ENCODE results near the gene MYOZ1. TPM values are rescaled to one million over a fixed set of nuclear protein-coding genes. Genes with fewer than 3 reads are reported as not detected.

The MYOZ1 gene
- total RNA-seq, 3 donors from 2014 or later = 0.80 to 1.2 (median 0.98) TPM

DNA sequence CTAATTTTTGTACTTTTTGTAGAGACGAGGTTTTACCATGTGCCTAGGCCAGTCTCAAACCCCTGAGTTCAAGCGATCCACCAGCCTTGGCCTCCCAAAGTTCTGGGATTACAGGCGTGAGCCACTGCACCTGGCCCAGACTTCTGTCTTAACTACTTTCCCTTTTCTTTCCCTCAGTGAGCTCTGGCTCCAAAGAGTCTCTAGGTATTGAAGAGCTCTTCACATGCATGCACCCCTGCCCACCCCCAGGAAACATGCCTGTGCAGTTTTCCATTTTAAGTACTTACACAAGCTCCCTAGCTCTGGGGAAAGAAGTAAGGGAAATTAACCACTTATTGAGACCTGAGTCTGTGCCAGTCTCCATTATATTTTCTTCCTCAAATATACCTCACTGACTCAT, 2.0 kb downstream of the MYOZ1 start:
- H3K4me3 ChIP-seq = no peak overlapping the region
- no peak for DNase-seq (ENCODE audit: low spot score in 2 of 2)
- no peaks in the 10 kb centered on the region for H3K27me3 ChIP-seq
- no peak for TF ChIP-seq POLR2A (IDR thresholded peaks at IDR 0.05)
- TF ChIP-seq, protein P1, sequence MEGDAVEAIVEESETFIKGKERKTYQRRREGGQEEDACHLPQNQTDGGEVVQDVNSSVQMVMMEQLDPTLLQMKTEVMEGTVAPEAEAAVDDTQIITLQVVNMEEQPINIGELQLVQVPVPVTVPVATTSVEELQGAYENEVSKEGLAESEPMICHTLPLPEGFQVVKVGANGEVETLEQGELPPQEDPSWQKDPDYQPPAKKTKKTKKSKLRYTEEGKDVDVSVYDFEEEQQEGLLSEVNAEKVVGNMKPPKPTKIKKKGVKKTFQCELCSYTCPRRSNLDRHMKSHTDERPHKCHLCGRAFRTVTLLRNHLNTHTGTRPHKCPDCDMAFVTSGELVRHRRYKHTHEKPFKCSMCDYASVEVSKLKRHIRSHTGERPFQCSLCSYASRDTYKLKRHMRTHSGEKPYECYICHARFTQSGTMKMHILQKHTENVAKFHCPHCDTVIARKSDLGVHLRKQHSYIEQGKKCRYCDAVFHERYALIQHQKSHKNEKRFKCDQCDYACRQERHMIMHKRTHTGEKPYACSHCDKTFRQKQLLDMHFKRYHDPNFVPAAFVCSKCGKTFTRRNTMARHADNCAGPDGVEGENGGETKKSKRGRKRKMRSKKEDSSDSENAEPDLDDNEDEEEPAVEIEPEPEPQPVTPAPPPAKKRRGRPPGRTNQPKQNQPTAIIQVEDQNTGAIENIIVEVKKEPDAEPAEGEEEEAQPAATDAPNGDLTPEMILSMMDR (IDR thresholded peaks at IDR 0.05) = no peak
- no peak for TF ChIP-seq POLR2AphosphoS5 (IDR thresholded peaks at IDR 0.05)
- H3K36me3 ChIP-seq = no peaks in the 10 kb centered on the region
- H3K27ac ChIP-seq = no peak overlapping the region
- no peaks in the 10 kb centered on the region for H3K9me3 ChIP-seq
- H3K4me1 ChIP-seq = no peaks in the 10 kb centered on the region
- intact Hi-C loops (cut with DNase I; ENCODE audit: low total_unique reads) = no loop called here

DNA sequence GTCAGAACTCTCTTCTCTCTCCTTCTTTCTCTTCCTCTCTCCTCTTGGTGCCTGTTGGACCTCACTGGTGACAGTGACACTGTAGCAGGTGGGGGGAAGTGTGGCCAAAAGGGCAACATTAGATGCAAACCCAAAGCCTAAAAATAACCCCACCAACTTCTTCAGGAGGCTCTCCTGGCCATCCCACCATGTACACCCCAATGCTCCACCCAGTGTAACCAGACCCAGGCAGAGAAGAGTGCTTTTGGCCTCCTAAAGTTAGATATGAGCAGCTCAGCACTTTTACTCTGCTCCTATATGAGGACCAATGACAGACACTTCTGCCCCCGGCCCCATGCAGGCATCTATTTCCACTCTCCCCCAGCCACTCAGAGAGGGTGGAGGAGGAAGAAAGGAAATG, 5.5 kb downstream of the MYOZ1 start:
- H3K4me3 ChIP-seq = no peak overlapping the region
- intact Hi-C loops (cut with DNase I; ENCODE audit: low total_unique reads) = no loop called here
- TF ChIP-seq POLR2AphosphoS5 (IDR thresholded peaks at IDR 0.05) (no peak), POLR2A (IDR thresholded peaks at IDR 0.05) (no peak)
- TF ChIP-seq, protein P1 (IDR thresholded peaks at IDR 0.05) = no peak
- H3K27ac ChIP-seq = no peak overlapping the region
- DNase-seq (ENCODE audit: low spot score in 2 of 2) = no peak
- H3K4me1 ChIP-seq = no peaks in the 10 kb centered on the region
- no peaks in the 10 kb centered on the region for H3K36me3 ChIP-seq
- no peaks in the 10 kb centered on the region for H3K27me3 ChIP-seq
- no peaks in the 10 kb centered on the region for H3K9me3 ChIP-seq

DNA sequence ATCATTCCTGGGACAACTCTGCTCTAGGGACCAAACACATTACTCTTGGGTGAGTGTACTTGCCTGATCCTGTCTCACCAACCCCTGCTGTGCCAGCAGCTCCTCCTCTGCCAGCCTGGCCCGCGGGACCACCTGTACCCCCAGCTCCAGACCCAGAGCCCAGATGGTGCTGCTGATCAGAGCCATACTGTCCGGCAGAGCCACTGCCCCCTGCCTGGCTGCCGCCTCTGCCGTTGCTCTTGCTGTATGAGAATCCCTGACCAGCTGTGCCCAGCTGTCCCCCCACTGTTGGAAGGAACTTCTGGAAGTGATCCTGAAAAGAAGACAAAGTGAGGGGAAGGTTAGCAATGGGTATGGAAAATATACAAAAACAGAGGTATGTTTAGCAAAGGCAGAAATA, 6.9 kb downstream of the MYOZ1 start:
- intact Hi-C loops (cut with DNase I; ENCODE audit: low total_unique reads) = no loop called here
- TF ChIP-seq, protein P1 (IDR thresholded peaks at IDR 0.05) = no peak
- no peak for TF ChIP-seq POLR2A (IDR thresholded peaks at IDR 0.05)
- TF ChIP-seq POLR2AphosphoS5 (IDR thresholded peaks at IDR 0.05) = no peak
- no peaks in the 10 kb centered on the region for H3K36me3 ChIP-seq
- DNase-seq (ENCODE audit: low spot score in 2 of 2) = peak in 1 of 2 donors; percentile 20
- no peaks in the 10 kb centered on the region for H3K4me1 ChIP-seq
- H3K27ac ChIP-seq = no peak overlapping the region
- H3K27me3 ChIP-seq = no peaks in the 10 kb centered on the region
- H3K4me3 ChIP-seq = no peak overlapping the region
- no peaks in the 10 kb centered on the region for H3K9me3 ChIP-seq

DNA sequence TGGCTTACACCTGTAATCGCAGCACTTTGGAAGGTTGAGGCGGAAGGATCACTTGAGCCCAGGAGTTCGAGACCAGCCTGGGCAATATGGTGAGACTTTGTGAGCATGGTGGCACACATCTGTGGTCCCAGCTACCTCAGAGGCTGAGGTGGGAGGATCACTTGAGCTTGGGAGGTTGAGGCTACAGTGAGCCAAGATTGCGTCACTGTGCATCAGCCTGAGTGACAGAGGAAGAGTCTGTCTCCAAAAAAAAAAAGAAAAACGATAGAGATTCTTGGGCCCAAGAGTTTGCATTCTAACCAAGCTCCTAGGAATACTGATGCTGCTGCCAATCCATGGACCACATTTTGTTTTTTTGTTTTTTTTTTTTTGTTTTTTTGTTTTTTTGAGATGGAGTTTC, 12.1 kb downstream of the MYOZ1 start:
- H3K27ac ChIP-seq = no peak overlapping the region
- intact Hi-C loops (cut with DNase I; ENCODE audit: low total_unique reads) = no loop called here
- H3K4me3 ChIP-seq = no peak overlapping the region
- no peak for TF ChIP-seq POLR2A (IDR thresholded peaks at IDR 0.05)
- TF ChIP-seq POLR2AphosphoS5 (IDR thresholded peaks at IDR 0.05) = no peak
- TF ChIP-seq, protein P1 (IDR thresholded peaks at IDR 0.05) = no peak
- no peaks in the 10 kb centered on the region for H3K27me3 ChIP-seq
- peak in 1 of 2 donors; percentile 10 for DNase-seq (ENCODE audit: low spot score in 2 of 2)
- H3K36me3 ChIP-seq = no peaks in the 10 kb centered on the region
- no peaks in the 10 kb centered on the region for H3K4me1 ChIP-seq
- H3K9me3 ChIP-seq = no peaks in the 10 kb centered on the region

DNA sequence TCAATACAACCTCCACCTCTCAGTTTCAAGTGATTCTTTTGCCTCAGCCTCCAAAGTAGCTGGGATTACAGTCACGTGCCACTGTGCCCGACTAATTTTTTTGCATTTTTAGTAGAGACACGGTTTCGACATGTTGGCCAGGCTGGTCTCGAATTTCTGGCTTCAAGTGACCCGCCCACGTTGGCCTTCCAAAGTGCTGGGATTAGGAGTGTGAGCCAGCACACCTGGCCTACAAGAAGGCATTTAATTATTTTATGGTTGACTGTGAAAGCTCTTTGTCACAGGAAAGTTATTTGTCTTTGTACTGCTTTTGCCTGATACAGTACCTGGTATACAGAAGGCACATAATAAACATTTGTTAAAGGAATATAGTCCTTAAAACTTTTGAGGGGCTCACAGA, 12.9 kb downstream of the MYOZ1 start:
- H3K4me1 ChIP-seq = no peaks in the 10 kb centered on the region
- intact Hi-C loops (cut with DNase I; ENCODE audit: low total_unique reads) = no loop called here
- no peaks in the 10 kb centered on the region for H3K36me3 ChIP-seq
- H3K27me3 ChIP-seq = no peaks in the 10 kb centered on the region
- TF ChIP-seq, protein P1 (IDR thresholded peaks at IDR 0.05) = no peak
- TF ChIP-seq POLR2A (IDR thresholded peaks at IDR 0.05) = no peak
- no peak for TF ChIP-seq POLR2AphosphoS5 (IDR thresholded peaks at IDR 0.05)
- H3K9me3 ChIP-seq = no peaks in the 10 kb centered on the region
- no peak overlapping the region for H3K27ac ChIP-seq
- peak in 1 of 2 donors; percentile 3 for DNase-seq (ENCODE audit: low spot score in 2 of 2)
- no peak overlapping the region for H3K4me3 ChIP-seq
